Activated naive CD4-positive, alpha-beta T cell treated with anti-CD3 and anti-CD28 coated beads, Interleukin-2, amount 50 U/mL, for 24 hours (primary cell): ENCODE measurements around the gene PSORS1C1.

Experiments
- H3K27ac Mint-ChIP-seq: one replicate; pipeline ENCODE4 v1.8.0; 2021; ENCODE audit warnings: mild to moderate bottlenecking, mixed read lengths
- H3K27me3 Mint-ChIP-seq: one replicate; pipeline ENCODE4 v1.8.0; 2021; ENCODE audit warnings: mixed read lengths
- H3K36me3 Mint-ChIP-seq: one replicate; pipeline ENCODE4 v1.8.0; 2021; ENCODE audit warnings: mixed read lengths
- H3K4me1 Mint-ChIP-seq: one replicate; pipeline ENCODE4 v1.8.0; 2021; ENCODE audit warnings: mixed read lengths
- H3K4me3 Mint-ChIP-seq: one replicate; pipeline ENCODE4 v1.8.0; 2021; ENCODE audit warnings: mild to moderate bottlenecking, mixed read lengths
- H3K9me3 Mint-ChIP-seq: one replicate; pipeline ENCODE4 v1.8.0; 2021; ENCODE audit warnings: mixed read lengths

The PSORS1C1 gene

GRCh38 chr6:31131595-31131994 lies 17.0 kb downstream of the PSORS1C1 start:
- Mint-ChIP-seq H3K9me3 (no peaks in the 10 kb centered on the region), H3K4me1 (peaks cover 6% of the 10 kb centered on the region), H3K4me3 (no peak overlapping the region), H3K36me3 (no peaks in the 10 kb centered on the region), H3K27me3 (no peaks in the 10 kb centered on the region), H3K27ac (no peak overlapping the region)

- Mint-ChIP-seq H3K9me3 (no peaks in the 10 kb centered on the region), H3K36me3 (no peaks in the 10 kb centered on the region), H3K4me3 (no peak overlapping the region), H3K4me1 (peaks cover 11% of the 10 kb centered on the region), H3K27me3 (no peaks in the 10 kb centered on the region), H3K27ac (no peak overlapping the region)
Measured at GRCh38 chr6:31132806-31133205, 18.2 kb downstream of the PSORS1C1 start.

- no peaks in the 10 kb centered on the region for H3K36me3 Mint-ChIP-seq
- peaks cover 9% of the 10 kb centered on the region for H3K4me1 Mint-ChIP-seq
- no peaks in the 10 kb centered on the region for H3K9me3 Mint-ChIP-seq
- H3K4me3 Mint-ChIP-seq = no peak overlapping the region
- no peak overlapping the region for H3K27ac Mint-ChIP-seq
- no peaks in the 10 kb centered on the region for H3K27me3 Mint-ChIP-seq
Measured at GRCh38 chr6:31135710-31136109, 21.1 kb downstream of the PSORS1C1 start.

- H3K27me3 Mint-ChIP-seq = no peaks in the 10 kb centered on the region
- no peak within 1 kb of the TSS for H3K27ac Mint-ChIP-seq
- no peak within 1 kb of the TSS for H3K4me3 Mint-ChIP-seq
- no peaks in the 10 kb centered on the region for H3K9me3 Mint-ChIP-seq
- H3K36me3 Mint-ChIP-seq = peaks cover 3% of the 10 kb centered on the region
- peaks cover 9% of the 10 kb centered on the region for H3K4me1 Mint-ChIP-seq
Measured at GRCh38 chr6:31138982-31139381, 24.4 kb downstream of the PSORS1C1 start, which contains the start of gene PSORS1C2. TSS of gene PSORS1C2 (minus strand) at chr6:31139066. CDS start at chr6:31139026, 40 bp downstream.

GRCh38 chr6:31139599-31139998 lies 25.0 kb downstream of the PSORS1C1 start:
- Mint-ChIP-seq H3K9me3 (no peaks in the 10 kb centered on the region), H3K4me3 (no peak overlapping the region), H3K27me3 (no peaks in the 10 kb centered on the region), H3K4me1 (peaks cover 9% of the 10 kb centered on the region), H3K27ac (no peak overlapping the region), H3K36me3 (peaks cover 3% of the 10 kb centered on the region)

- Mint-ChIP-seq H3K27ac (no peak overlapping the region), H3K9me3 (no peaks in the 10 kb centered on the region), H3K4me3 (no peak overlapping the region), H3K36me3 (peaks cover 3% of the 10 kb centered on the region), H3K4me1 (peaks cover 9% of the 10 kb centered on the region), H3K27me3 (no peaks in the 10 kb centered on the region)
Measured at GRCh38 chr6:31140643-31141042, 26.0 kb downstream of the PSORS1C1 start.

GRCh38 chr6:31142361-31142761 lies 27.8 kb downstream of the PSORS1C1 start:
- Mint-ChIP-seq H3K4me3 (no peak overlapping the region), H3K9me3 (no peaks in the 10 kb centered on the region), H3K4me1 (peaks cover 8% of the 10 kb centered on the region), H3K27me3 (no peaks in the 10 kb centered on the region), H3K27ac (no peak overlapping the region), H3K36me3 (peaks cover 3% of the 10 kb centered on the region)

GRCh38 chr6:31143148-31143547 lies 28.5 kb downstream of the PSORS1C1 start:
- Mint-ChIP-seq H3K4me3 (no peak overlapping the region), H3K27ac (peak overlapping the region; percentile 76), H3K9me3 (no peaks in the 10 kb centered on the region)

GRCh38 chr6:31144296-31144969 lies 29.8 kb downstream of the PSORS1C1 start:
- H3K36me3 Mint-ChIP-seq = peaks cover 3% of the 10 kb centered on the region
- no peaks in the 10 kb centered on the region for H3K27me3 Mint-ChIP-seq
- H3K9me3 Mint-ChIP-seq = no peaks in the 10 kb centered on the region
- H3K4me1 Mint-ChIP-seq = no peaks in the 10 kb centered on the region
- no peak overlapping the region for H3K27ac Mint-ChIP-seq
- H3K4me3 Mint-ChIP-seq = no peak overlapping the region

More at GRCh38 chr6:31143148-31143547, 28.5 kb downstream of the PSORS1C1 start:
- Mint-ChIP-seq H3K4me1 (peaks cover 4% of the 10 kb centered on the region), H3K36me3 (peaks cover 3% of the 10 kb centered on the region), H3K27me3 (no peaks in the 10 kb centered on the region)

GRCh38 chr6:31144970-31145340 lies 30.4 kb downstream of the PSORS1C1 start:
- H3K4me1 Mint-ChIP-seq = no peaks in the 10 kb centered on the region
- no peak overlapping the region for H3K27ac Mint-ChIP-seq
- H3K27me3 Mint-ChIP-seq = no peaks in the 10 kb centered on the region
- peaks cover 3% of the 10 kb centered on the region for H3K36me3 Mint-ChIP-seq
- no peaks in the 10 kb centered on the region for H3K9me3 Mint-ChIP-seq
- no peak overlapping the region for H3K4me3 Mint-ChIP-seq

GRCh38 chr6:31145386-31145785 lies 30.8 kb downstream of the PSORS1C1 start:
- Mint-ChIP-seq H3K36me3 (peaks cover 3% of the 10 kb centered on the region), H3K27me3 (no peaks in the 10 kb centered on the region), H3K27ac (no peak overlapping the region), H3K4me1 (no peaks in the 10 kb centered on the region), H3K4me3 (no peak overlapping the region), H3K9me3 (no peaks in the 10 kb centered on the region)

- Mint-ChIP-seq H3K36me3 (no peaks in the 10 kb centered on the region), H3K9me3 (no peaks in the 10 kb centered on the region), H3K4me1 (no peaks in the 10 kb centered on the region), H3K27me3 (no peaks in the 10 kb centered on the region), H3K27ac (no peak overlapping the region), H3K4me3 (no peak overlapping the region)
Measured at GRCh38 chr6:31149827-31150447, 35.3 kb downstream of the PSORS1C1 start.

GRCh38 chr6:31152781-31153180 lies 38.2 kb downstream of the PSORS1C1 start:
- no peak overlapping the region for H3K27ac Mint-ChIP-seq
- no peak overlapping the region for H3K4me3 Mint-ChIP-seq
- no peaks in the 10 kb centered on the region for H3K9me3 Mint-ChIP-seq
- H3K4me1 Mint-ChIP-seq = peaks cover 13% of the 10 kb centered on the region
- H3K36me3 Mint-ChIP-seq = no peaks in the 10 kb centered on the region
- no peaks in the 10 kb centered on the region for H3K27me3 Mint-ChIP-seq

GRCh38 chr6:31154436-31154835 lies 39.8 kb downstream of the PSORS1C1 start:
- Mint-ChIP-seq H3K4me3 (no peak overlapping the region), H3K9me3 (no peaks in the 10 kb centered on the region), H3K36me3 (no peaks in the 10 kb centered on the region), H3K27me3 (no peaks in the 10 kb centered on the region), H3K27ac (no peak overlapping the region), H3K4me1 (peaks cover 27% of the 10 kb centered on the region)

- no peak overlapping the region for H3K27ac Mint-ChIP-seq
Measured at GRCh38 chr6:31156641-31157040, 42.0 kb downstream of the PSORS1C1 start.

GRCh38 chr6:31157513-31158139 lies 43.0 kb downstream of the PSORS1C1 start, which contains the start of gene CCHCR1:
TSS of gene CCHCR1 (minus strand) at chr6:31157802. CDS start at chr6:31157600, 202 bp downstream.
- H3K4me1 Mint-ChIP-seq = peaks cover 32% of the 10 kb centered on the region
- H3K9me3 Mint-ChIP-seq = no peaks in the 10 kb centered on the region
- peak within 1 kb of the TSS; percentile 88 for H3K4me3 Mint-ChIP-seq
- peak within 1 kb of the TSS; percentile 87 for H3K27ac Mint-ChIP-seq
- no peaks in the 10 kb centered on the region for H3K27me3 Mint-ChIP-seq
- H3K36me3 Mint-ChIP-seq = no peaks in the 10 kb centered on the region

More at GRCh38 chr6:31156641-31157040, 42.0 kb downstream of the PSORS1C1 start:
- H3K36me3 Mint-ChIP-seq = no peaks in the 10 kb centered on the region
- no peak overlapping the region for H3K4me3 Mint-ChIP-seq
- H3K27me3 Mint-ChIP-seq = no peaks in the 10 kb centered on the region
- no peaks in the 10 kb centered on the region for H3K9me3 Mint-ChIP-seq
- peaks cover 32% of the 10 kb centered on the region for H3K4me1 Mint-ChIP-seq
